HG03520 (cell line): ENCODE measurements around the gene CD93.

Experiments
- ATAC-seq: cut with Tn5 transposase; IDR thresholded peaks from one replicate; pipeline ENCODE4 v1.9.1; 2021; ENCODE audit warnings: mild to moderate bottlenecking, moderate library complexity; ENCODE audit not compliant: unreplicated experiment

The CD93 gene, protein sequence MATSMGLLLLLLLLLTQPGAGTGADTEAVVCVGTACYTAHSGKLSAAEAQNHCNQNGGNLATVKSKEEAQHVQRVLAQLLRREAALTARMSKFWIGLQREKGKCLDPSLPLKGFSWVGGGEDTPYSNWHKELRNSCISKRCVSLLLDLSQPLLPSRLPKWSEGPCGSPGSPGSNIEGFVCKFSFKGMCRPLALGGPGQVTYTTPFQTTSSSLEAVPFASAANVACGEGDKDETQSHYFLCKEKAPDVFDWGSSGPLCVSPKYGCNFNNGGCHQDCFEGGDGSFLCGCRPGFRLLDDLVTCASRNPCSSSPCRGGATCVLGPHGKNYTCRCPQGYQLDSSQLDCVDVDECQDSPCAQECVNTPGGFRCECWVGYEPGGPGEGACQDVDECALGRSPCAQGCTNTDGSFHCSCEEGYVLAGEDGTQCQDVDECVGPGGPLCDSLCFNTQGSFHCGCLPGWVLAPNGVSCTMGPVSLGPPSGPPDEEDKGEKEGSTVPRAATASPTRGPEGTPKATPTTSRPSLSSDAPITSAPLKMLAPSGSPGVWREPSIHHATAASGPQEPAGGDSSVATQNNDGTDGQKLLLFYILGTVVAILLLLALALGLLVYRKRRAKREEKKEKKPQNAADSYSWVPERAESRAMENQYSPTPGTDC

DNA sequence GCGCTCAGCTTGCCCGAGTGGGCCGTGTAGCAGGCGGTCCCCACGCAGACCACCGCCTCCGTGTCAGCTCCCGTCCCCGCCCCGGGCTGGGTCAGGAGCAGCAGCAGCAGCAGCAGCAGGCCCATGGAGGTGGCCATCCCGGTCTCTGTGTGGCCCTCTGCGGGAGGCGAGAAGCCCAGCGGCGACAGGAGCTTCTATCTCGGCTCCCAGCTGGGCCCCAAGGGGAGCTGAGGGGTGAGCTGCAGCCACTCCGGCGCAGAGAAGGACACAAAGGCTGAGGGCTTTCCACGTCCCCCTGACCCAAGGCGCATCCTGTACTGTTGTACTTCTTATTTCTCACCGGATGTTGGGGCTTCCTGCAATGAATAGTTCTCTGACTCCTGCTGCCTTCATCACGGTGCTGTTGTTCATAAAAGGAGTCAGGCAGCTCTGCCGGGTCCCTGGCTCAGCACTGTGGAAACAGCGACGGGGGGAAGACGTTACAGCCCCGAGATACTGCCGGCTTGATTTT lies at the start of gene CD93:
Gene CD93, minus strand, starts transcription at position 269 of the 511 bp plus-strand sequence. Its CDS starts 132 bp downstream, at position 137.
- ATAC-seq, result no peak

DNA sequence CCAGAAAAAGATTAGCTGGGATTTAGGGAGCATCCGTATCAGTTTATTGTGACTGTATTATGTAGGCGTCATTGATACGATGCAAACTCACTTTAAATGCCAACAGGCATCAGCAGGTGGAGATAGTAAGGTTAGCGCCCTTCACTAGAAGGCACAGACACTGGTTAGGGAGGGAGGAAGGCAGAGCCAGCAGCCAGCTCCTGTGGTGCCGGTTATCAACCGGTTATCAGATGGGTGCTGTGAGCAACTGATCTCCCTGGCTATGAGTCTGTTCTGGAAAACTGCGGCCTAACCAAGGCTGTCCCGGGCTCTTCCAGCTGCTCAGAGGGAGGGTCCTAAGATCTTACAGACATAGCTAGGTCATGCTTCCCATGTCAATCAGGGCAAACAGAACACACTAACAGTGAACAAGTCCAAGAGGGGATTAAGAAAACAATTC lies 47.5 kb upstream of the CD93 start:
- ATAC-seq, result no peak

DNA sequence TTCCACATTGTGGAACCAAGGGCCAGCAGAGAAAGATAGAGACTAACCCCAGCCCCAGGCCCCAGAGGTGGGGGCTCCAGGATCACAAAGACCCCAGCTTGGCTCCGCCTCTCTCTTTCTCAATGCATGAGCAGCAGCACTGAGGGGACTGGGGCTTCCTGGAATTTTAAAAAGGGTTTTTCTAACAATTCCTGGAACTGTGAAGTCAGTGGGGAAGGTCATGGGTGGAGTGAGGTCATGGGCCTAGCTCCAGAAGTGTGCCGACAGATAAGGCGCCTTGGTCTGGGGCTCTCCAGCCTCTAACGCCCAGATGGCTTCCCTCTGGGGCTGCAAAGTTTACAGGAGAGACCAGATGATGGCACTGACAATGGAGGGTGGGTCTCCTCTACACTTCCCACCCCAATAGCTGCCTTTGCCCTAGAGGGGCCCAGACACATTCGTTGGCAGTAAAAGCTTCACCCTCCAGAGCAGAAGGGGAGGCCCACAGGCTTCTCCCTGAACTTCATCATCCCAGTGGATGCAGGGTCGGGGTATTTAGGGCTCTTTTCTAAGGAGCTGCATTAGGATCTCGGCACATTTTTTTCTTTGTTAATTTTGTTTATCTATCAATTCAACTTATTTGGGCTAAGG lies 46.9 kb upstream of the CD93 start:
- ATAC-seq, result no peak

DNA sequence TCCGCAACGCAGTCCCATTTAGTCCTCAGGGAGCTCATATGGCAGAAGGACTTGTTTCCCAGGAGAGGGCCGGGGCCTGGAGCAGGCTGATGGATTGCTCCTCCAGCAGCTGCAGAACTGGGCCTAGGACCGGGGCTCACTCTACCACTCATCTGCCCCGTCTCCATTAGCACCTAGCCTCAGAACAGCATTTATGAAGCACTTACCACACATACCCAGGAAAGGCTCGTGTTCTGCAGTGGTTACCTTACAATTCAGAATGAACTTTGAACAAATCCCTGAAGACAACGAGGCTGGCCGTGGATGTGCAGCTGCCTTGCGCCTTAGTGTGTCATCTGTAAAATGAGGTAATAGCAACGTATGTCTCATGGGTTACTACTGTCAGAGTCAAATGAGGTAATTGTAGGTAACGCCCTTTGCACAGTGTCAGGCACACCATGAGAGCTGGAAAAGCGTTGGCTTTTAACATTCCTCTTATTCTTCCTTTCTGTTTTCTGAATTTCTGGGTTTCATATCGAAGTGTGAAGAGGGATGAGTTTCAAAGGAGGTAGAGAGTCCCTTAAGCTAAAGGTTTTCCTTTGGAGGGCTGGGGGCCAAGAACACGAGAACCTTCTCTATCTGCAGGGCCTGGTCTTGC lies 46.3 kb upstream of the CD93 start:
- ATAC-seq, result no peak

DNA sequence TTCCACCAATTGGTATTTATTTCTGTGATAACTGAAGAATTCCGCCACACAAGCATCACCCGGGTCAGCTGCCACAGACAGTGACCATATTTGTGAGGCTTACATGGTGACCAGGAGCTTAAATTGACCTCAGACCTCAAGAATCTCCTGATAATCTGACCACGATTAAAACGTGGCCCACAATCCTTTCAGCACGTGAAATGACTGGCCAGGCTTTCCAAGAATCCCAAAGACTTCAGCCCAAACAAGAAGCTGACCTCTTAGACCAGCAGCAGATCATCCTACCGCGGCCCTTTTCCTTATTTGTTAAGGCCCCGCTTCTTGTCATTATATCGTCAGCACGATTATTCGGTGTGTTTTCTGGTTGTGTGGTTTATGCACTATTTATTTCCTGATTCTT lies 45.6 kb upstream of the CD93 start:
- no peak for ATAC-seq

DNA sequence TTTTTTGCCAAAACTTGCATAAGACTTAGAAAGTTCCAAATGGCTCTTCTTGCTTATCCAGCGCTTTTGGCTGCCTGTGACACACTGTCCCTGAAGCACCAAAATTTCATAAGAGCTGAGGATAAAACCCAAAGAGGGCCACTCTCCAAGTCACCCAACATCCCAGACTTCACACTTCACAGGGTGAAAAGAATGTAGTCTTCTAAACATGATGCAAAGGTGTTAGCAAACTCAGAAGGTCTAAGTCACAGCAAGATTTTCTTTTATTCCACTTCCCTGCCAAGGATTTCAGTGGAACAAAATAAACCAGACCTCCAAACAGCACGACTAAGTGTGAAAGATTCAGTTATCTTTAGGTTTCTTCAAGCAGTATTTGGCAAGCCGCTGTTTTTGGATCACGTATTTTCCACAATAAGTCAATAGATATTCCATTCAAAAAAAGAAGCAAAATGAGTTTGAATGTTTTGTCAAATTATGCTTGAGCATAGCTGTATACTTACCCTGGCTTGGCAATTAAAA lies 44.6 kb upstream of the CD93 start:
- no peak for ATAC-seq

DNA sequence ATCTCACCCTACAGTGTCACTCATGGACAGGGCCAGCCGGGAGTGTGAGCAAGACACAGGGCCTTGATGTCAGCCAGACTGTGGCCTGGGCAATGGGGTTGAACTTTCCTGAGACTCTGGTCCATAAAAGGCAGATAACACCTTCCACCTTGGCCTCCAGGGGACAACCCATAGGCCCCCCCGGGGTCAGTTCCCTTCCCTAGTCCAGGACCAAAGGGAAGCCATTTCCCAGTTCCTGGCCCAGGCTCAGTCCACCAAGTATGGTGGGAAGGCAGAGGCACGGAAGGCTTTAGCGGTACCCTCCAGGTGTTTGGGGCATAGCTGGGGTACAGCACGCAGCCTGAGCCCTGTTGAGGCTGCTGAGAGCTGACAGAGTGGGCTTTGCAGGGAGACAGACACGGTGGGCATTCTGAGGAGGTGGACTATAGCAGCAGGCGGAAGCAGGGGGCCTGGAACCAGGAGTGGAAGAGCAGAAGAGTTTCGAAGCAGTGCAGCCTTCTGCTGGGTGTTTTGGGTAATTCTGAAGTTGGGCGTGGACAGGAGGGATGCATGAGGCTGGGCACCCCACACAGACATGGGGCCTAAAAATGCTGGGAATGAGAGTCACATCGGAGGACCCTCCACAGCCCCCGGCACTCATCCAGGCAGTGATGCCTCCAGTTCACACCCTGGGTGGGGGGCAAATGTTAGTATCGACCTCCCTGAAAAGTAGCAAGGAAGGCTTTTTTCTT lies 43.9 kb upstream of the CD93 start:
- ATAC-seq, result no peak

DNA sequence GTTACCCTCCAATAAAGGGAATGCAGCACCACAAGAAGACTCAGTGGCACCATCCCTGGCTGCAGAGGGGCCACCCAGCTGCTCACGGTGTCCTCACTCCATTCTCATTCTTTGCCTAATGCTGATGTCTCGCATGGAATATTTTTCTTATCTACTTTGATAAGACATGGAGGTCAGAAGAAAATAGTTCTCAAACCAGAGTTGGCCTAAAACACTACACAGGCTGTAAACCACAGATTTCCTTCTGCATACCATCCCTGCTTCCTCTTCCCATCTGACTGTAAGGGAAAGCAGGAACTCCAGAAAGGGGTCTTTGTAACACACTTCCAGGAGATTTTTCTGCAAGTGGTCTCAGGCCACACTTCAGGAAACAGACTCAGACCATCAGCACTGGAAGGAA lies 43.1 kb upstream of the CD93 start:
- no peak for ATAC-seq

DNA sequence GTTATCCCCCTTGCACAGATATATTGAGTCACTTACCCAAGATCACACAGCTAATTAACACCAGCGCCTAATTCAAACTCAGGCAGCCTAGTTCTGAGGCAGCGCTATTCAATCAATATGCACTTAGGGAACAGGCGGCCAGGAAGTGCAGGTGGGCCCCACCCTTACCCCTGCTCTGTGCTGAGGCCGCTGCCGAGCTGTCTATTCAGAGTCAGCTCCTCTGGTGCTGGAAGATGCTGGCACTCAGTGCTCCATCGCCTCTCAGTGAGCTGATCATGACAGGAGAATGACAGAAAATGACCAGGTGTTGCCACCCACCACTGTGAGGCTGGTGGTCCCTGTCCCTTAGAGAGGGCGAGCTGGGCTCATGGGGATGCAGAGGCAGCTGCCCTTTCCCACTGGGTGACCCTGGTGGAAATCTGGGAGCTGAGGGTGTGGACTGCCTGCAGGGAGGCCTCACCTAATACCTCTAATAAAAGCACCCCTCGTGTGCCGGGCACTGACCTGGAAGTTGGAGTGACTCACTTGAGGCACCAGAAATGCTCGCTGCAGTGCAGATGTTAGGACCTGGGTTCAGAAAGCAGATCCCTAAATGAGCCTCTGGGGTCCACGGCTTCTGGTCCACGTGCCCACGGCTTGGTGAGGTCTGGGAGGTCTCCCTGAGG lies 42.5 kb upstream of the CD93 start:
- no peak for ATAC-seq

DNA sequence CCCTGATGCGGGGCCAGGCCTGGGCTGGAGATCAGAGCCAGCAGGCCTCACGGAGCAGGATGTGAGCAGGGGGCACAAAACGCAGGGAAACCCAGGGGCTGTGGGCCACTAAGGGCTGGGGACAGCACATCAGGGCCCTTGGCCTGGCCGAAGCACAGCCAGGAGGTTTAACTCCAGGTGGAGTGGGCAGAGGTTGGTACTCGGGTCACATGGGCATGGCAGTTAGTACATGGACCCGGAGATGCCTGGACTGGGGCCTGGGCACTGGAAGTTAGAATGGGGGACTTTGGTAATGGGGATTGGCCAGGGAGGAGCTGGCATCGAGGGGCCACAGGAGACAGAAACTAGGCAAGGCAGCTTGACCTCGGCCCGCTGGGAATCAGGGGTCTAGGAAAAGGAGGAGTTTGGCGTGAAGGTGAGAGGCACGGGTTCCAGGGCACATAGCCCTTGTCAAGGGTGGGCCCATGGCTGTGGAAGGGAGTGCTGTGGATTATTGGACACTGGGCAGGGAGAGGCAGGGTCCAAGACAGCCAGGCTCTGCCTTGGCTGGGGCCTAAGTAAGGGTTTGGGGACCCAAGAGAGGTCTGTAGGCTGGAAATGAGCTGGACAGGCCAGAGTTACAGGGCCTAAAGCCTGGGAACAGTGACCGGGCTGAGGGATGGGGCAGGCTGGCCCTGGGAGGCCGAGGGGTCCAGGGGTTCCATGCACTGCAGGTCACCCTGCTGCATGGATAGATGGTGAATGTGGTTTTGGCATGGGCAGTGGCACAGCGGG lies 41.6 kb upstream of the CD93 start:
- no peak for ATAC-seq

DNA sequence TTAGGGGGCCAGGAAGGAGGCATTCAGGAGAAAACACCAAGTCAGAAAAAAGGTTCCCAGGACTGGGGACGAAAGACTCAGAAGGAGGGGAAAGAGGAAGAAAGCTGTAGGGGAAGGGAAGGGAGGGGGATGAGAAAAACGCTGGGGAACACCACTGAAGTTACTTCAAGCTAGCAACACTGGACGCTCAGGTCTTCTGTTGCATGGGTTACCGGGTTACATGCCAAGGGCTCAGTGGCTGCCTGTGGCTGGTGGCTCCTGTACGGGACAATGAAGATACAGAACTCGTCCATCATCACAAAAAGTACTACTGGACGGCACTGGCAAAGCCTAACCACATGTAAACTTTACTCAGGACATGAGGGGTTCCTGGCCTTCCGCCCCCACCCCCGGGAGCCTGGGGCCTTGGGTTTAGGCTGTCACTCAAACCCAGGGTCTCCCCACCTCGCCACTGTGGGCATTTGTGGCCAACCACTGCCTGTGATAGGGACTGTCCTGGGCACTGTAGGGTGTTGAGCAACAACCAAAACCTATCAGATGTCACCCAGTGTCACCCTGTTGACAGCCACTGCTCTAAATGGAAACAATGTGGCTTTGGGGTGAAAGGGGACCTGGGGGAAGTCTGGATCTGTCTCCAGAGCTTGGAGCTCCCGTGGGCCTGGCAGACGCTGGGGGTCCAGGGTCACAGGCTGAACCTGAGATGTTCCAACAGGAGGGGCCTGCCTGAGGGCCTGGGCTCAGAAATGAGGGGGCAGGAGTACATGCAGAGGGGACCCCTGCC lies 40.3 kb upstream of the CD93 start:
- ATAC-seq, result no peak

DNA sequence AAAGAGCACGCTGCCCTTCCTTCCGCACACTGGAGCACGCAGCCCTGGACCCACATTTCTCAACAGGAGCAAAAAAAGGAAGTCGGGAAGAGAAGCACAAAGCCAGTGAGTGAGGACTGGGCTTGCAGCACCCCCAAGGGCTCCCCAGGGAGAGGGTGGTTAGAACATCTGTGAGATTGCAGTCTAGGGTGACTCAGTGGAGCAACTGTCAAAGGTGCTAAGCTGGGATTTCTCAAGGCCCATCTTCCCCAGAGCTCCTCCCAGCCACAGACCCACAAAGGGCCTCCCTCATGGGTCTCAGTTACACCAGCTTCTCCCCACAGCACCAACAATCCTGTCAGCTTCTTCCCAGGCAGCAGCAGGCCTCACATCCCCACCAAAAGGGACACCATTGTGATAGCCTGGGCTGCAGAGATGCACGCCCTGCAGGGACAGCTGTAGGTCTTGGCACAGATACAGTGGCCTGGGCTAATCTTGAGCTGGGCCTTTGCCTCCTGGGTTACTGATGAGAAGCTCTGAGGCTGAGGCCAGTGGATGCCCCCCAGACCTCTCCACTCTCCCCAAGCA lies 39.6 kb upstream of the CD93 start:
- ATAC-seq, result no peak

DNA sequence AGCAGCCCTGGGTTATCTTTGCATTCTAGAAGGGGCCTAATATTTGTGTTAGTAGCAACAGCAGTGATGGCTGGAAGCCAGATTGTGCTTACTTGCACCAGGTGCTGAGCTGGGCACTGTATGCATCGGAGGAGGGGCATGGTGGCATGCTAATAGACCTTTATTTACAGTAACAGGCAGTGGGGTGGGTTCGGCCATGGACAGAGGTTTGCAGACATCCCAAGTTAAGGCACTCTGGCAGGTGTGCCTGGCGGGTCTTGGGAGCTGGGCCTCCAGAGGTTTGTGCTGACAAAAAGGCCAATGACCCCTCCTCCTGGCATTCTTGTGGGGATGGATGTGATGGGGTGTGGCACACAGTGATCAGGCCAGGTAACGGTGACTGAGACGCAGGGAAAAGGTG lies 39.0 kb upstream of the CD93 start:
- ATAC-seq, result no peak

DNA sequence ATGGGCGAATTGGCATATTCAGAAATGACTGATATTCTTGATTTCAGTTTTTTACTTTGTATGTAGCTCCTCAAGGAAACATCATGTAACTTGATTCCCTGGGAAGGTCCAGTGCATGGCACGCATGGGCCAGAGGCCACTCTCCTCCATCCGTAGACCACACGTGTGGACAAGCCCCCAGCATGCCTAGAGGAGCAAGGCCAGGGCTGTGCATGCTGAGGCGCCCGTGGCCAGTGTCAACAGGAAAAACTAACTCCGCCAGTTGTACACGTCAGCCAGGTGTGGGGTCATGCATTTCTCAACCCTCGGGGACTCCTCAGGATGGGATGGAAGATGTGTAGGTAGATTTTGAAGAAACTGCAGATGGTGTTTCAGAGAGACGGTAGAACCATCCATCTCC lies 37.8 kb upstream of the CD93 start:
- no peak for ATAC-seq

DNA sequence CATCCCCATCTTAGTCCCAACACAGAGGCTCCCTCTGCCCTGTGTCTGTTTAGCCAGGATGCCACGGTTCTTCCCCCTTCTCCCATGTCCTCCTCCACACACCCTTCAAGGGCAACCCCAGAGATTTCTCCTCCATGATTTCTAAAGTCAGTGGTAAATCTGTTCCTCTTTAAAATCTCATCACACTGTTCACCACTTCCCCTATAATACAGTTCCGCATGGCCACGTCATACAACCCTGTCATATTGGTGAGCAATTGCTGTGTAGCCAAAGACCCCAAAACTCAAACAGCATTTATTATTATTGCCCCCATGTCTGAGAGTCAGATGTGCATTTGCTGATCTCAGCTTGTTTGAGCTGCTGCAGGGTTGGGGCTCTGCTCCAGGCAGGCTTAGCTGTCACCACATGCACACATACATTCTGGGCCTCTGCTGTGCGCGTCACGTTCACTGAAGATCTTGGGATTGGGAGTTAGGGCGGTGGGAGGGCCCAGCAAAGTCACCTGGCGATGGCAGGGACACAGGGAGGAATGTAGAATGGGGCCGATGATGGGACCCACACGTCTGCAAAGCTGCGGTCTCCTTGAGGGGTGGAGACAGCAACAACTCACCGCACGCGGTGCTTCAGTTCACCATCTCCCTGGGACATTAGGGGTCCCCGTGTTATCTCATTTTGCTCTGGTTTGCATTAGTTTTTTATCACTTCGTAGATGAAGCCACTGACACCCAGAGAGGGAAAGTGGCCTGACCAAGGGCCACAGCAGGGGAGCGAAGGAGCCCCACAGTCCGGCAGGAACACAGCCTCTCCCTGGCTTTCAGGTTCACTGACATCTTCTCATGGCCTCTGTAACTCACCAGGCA lies 36.9 kb upstream of the CD93 start:
- no peak for ATAC-seq

DNA sequence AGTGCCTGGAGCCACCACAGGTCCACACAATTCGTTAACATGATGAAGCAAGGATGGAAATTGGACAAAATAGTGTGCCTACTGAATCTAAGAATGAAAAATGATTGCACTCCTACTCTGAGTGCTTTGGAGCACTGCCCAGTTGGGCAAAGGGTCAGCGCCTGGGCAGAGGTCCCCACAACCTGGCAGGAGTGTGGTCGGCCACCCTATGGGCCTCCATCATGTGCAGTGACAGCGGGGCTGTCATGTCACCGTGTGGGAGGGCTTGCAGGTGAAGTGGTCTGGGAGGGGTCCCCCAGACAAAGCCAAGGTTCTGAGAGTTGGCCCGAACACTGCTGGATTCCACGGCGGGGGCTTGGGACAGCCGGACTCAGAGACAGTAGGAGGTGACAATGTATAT lies 36.2 kb upstream of the CD93 start:
- no peak for ATAC-seq

DNA sequence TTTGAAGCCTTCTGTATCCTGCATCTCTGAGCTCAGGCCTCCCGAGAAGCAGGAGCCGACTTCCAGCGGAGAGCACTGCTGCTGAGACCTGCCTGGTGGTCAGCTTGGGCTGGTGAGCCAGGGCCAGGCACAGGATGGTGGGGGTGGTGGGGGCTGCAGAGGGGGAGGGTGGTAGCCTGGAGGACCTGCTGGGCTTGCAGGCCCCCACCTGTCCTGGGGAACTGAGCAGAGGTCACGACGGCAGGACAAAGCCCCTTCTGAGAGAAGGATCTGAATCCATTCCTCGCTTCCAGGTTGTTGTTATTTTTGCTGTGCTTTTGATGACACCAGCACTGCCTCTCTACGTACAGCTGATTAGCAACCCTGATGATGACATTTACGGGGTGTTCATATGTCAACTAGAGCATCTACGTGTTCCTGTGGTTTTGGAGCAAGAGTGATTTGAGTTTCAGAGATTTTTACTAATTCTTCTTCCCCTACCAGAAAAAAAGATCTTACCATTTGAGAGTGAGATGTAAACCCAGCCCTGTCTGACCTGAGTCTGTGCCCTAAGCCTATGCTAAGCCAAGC lies 35.7 kb upstream of the CD93 start:
- no peak for ATAC-seq
